GM19035 (cell line): ENCODE results near the gene CKAP5.

Experiments
- ATAC-seq: cut with Tn5 transposase; IDR thresholded peaks from one replicate; pipeline ENCODE4 v1.9.1; 2021; ENCODE audit not compliant: unreplicated experiment

Gene CKAP5

DNA sequence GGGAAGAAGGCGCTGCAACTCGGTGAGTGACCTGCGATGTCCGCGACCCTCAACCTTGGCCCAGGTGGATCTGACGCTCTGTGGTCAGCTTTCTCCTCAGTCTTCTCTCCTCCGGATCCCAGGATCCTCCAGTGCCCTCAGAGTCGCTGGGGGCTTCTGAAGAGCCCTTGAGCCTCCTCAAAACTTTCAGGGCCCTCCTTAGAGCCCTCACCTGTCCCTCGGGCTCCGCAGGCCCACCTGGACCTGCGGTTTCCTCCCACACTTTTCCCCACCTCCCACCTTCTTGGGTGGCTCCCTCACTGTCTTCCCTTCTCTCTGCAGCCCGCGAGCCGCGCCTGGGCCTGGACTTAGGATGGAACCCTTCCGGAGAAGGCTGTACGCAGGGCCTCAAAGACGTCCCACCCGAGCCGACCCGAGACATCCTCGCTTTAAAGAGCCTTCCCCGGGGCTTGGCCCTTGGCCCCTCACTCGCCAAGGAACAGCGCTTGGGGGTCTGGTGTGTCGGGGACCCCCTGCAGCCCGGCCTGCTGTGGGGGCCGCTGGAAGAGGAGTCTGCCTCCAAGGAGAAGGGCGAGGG, 144.9 kb downstream of the CKAP5 start:
- no peak for ATAC-seq

- ATAC-seq = peak; percentile 93
Observed at GRCh38 chr11:46700241-46701077, 145.6 kb downstream of the CKAP5 start, which contains the start of the genes ARHGAP1 and ZNF408. Gene ARHGAP1 (minus strand): TSS chr11:46700619. CDS start chr11:46696107, 4,512 bp downstream. Gene ZNF408 (plus strand): TSS chr11:46701031. CDS start chr11:46701048, 17 bp downstream.

DNA sequence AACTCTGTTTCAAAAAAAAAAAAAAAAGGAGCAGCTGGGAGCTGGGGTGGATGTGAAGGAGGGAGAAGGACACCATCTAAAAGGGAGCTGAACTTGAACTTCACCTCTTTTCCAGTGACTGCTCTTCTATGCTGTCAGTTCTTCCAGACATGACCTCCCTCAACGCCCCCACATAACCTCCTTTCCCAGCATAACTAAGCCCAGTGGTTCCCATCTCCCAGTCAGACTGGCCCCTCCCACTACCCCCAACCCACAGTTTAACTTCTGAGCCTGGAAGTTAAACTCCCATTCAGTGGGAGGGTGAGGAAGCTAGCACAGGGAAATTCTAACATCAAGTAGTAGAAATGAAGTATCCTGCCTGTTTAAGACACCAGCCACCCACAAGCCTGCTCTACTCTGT, 147.5 kb downstream of the CKAP5 start:
- ATAC-seq = no peak

DNA sequence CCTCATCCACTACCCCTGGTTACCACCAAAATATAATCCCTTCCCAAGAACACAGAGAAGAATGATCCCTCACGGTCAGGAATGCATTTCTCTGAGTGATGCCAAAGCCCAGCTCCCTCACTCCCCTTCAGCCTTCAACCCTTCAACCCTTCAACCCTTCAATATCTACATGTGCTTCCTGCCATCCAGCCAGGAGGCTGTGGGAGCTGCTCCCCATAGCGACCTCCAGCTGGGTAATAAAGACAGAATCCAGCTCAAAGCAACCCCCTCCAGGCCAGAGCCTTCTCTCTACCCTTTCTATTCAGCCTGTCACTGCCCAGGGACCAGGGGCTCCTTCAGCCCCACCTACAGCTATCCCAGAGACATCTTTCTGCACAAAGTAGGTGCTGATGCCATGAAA, 148.4 kb downstream of the CKAP5 start:
- no peak for ATAC-seq

GRCh38 chr11:46697303-46697702, 148.8 kb downstream of the CKAP5 start:
- ATAC-seq = no peak

- no peak for ATAC-seq
Observed at GRCh38 chr11:46696212-46696558, 149.9 kb downstream of the CKAP5 start.

- ATAC-seq = no peak
Observed at GRCh38 chr11:46695345-46696211, 150.5 kb downstream of the CKAP5 start.

DNA sequence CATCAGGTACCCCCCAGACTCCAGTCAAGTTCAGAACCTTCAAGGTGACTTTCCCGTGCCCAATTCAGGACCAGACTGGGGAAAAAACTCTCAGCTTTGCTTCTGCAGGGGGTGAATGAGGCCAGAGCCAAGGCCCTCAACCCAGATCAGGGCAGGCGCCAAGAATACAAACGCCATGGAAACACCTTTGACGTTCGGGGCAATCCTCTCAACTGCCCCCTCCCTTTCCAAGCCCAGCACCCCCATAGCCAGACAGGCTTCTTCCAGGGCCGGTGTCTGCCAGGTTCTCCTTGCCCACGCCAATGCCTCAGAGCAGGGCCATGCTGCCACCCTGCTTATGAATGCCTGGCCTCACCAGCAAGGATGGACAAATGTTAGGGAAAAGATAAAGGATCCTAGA, 151.5 kb downstream of the CKAP5 start:
- no peak for ATAC-seq

GRCh38 chr11:46694072-46694471, 152.0 kb downstream of the CKAP5 start:
- no peak for ATAC-seq

GRCh38 chr11:46693597-46694012, 152.5 kb downstream of the CKAP5 start:
- no peak for ATAC-seq
